Activated T-helper 1 cell treated with Interleukin-2 at 50 U/mL for 16 hours (primary cell): Measurements from ENCODE around the gene CSNK2B.

ENCODE experiments used
- DNase-seq: peaks from one replicate; pipeline ENCODE4 v3.0.0-alpha.2; 2020; ENCODE audit warnings: low read depth

The CSNK2B gene

DNA sequence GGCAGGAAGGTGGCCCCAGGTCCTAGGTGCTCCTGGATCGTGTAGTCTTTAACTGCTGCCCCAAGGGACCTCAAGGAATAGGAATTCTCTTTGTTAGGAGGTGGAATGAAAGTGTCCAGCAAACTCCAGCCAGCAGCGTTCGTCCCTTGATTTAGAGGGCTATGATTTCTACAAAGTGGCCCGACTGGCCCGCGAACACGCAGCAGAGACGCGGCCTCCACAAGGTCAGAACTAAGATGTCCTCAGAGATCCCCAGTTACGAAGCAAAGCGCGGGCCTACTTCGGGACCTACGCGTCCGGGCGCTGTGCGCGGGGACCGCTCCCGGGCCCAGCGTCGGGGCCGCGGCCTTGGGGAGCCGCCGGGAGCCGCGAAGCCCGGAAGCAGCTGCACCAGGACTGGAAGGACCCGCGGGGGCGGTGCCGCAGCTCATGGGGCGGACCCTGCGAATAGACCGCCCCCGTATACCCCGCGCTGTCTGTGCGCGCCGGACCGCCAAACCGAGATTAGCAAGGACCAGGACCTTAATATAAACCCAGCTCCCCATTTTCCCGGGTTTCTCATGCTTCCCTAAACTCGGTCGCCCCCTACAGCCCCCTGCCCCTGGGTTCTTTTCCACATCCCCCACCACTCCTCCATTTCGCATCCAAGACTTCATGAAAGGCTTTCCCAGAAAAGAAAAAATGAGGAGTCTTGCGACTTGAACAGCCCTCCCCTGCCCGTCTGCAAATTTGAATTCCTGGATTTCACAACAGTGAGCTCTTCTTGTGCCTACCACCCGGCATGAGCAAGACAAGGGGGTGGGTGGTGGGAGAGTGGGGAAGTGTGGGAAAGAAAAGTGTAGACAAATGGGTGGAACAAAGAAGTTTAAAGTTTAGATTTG, 5.3 kb upstream of the CSNK2B start, which contains the start of gene C6orf47:
Gene C6orf47, minus strand, starts transcription at position 398 of the 881 bp plus-strand sequence. CDS start 831 bp downstream, outside the sequence.
- peak; percentile 63 for DNase-seq

DNA sequence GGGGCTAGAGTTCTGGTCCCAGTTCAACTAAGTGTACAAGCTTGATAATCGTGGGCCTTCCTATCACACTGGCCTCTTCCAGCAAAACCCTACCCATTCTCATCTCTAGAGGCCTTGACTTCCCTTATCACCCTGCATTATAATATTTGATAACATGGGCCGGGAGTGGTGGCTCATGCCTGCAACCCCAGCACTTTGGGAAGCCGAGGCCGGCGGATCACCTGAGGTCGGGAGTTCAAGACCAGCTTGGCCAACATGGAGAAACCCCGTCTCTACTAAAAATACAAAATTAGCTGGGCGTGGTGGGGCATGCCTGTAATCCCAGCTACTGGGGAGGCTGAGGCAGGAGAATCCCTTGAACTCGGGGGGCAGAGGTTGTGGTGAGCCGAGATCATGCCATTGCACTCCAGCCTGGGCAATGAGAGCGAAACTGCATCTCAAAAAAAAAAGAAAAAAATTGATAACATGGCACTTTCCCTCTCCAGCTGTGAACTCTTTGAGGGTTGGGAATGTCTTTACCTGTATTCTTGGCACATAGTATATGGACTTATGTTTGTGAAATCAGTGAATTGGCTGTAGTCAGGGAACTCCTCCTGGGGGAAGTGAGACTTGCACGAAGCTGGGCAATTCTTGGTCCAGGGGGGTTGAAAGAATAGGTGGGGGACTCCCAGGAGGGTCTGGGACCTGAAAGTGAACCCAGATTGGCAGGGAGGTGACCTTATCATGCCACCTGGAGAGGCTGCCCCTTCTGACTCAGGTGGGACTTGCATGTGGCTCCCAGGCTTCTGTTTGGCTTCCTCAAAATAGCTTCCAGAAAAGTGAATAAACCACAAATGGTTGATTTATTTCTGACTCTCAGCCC, 4.4 kb upstream of the CSNK2B start:
- no peak for DNase-seq

DNA sequence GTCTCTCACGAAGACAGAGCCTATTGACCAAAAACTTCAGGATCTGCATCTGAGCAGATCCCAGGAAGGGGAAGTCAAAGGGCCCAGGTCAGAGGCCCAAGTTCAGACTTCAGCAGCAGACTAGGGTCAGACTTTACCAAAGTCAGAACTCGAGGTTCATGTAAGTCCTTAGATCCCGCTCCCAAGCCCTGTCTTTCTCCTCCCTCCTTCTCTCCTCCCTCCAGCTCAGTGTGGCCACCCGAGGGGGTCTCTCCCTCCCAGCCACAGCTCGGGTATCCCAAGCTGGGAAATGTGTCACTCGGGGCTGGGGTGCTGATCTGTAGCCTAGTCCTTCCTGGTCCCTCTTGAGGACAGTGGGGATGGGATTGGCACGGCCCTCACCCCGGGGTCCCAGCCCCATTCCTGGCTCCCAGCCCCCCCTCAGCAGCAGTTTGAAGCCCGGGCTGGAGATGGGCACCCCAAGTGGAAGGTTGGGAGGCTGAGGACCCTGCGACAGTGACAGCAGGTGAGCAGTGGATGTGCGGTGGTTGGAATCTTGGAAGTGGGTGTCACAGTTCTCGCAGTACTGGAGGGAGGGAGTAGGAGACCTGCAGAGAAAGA, 3.7 kb upstream of the CSNK2B start:
- DNase-seq: no peak

DNA sequence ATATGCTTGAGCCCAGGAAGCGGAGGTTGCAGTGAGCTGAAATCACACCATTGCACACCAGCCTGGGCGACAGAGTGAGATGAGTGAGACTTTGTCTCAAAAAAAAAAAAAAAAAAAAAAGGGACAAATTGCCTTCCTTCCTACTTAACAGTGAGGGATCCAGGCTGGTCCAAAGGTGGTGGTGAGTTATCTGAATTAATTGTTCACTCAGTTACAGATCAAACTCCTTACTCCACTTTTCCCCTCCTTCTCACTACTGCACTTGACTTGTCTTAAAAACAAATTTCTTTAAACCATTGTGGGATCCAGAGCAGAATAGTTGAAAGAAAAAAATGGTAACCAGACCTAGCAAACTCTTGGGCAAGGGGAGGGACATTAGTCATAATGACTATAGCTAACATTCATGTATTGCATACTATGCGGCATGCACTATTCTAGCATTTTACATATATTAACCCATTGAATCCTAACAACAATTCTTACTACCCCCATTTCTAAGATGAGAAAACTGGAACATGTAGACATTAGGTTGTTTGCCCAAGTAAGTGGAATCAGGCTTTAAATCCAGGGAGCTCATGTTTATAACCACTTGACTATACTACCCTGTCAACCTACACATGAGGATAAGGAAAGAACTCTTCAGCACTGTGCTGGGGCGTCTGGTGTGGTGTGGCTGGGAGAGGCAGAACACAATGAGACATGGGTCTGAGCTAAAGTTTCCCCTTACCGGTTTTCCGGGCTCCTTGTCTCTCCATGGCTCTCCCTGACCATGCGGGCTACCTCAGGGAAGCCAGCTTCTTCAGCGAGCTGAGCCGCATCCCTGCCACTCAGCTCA, 2.5 kb upstream of the CSNK2B start:
- no peak for DNase-seq

DNA sequence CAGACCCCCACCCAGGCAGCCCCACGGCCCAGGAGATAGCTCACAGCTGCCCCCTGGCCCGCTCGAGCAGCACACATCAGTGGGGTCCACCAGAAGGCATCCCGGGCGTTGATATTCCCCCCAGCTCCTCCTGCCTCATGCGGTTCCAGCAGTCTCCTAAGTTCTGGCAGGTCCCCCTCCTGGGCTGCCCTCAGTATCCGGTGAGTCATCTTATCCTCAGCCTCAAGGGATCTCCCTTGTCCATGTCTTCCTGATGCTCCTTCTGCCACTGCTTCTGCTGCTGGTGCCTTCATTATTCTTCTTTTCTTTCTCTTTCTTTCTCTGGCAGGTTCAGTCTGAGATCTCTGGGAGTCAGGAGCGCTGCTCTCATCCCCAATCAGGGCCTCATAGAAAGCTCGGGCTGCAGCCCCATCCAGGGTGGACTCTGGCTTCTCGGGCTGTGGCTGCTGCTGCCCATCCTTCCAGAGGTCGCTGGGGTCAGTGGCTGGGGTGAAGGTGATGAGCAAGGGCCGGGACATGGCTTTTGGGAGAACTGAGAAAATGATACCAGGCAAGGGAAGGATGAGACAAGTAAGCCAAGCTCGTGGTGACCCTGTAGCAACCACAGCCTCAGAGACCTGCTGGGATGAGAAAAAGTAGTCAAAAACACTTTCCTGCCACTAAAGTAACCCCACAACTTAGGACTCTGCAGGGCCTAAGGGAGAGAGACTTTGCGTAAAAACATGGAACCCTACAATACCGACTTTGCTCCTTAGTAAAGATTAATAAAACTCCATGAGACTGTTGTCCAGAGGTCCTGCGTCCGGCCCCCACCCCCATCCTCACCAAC, 1.7 kb upstream of the CSNK2B start:
- no peak for DNase-seq

DNA sequence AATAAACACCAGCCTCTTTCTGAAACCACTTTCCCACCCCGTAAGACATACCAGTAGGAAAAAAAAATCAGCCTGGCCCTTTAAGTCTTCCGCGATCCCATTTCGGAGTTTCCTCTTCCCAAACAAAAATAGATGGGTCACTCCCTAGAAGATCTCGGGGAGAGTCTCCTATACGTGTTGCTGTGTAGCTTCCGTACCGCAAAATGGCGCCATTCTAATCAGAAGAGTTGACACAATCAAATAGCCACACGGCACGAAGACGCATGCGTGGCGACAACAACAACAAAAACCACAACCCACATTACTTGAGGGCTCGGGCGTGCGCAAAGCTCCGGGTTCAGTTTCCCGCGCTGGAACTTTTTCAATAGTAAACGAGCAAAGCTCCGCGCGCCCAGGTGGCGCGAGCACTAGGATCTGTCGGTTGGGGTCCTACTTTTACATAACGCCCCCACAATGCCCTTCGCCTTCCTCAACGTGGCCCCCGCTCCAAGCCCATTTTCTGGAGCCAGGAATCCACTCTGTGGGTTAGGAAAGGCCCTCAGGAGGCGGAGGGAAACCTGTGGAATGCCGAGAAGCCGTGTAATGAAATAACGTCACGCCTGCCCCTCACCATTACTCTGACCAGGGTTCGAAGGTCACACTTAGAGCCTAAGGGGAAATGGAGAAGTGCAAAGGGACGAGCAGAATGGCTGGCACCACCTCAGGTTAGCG, 935 bp upstream of the CSNK2B start, which contains the start of gene GPANK1:
Gene GPANK1, minus strand, starts transcription at position 208 of the 711 bp plus-strand sequence. CDS start 519 bp downstream, outside the sequence.
- DNase-seq: peak; percentile 83

DNA sequence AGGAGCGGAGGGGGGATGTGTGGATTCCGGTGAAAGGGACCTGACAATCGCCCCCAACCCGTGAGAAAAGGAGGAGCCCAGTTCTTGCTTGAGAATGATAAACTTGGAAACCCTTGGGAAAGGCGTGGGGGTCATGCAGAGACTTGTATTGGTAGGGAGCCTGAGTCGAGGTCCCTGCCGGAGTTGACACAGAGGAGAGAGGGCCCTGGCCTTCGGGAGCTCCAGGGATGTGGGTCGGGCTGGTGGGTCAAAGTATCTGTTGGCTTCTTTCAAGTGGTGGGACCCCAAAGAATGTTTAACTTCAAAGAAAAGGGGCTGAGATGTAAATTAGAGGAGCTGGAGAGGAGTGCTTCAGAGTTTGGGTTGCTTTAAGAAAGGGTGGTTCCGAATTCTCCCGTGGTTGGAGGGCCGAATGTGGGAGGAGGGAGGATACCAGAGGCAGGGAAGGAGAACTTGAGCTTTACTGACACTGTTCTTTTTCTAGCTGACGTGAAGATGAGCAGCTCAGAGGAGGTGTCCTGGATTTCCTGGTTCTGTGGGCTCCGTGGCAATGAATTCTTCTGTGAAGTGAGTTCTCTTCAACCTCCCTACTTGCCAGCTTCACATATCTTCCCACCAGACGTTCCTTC, 571 bp downstream of the CSNK2B start:
- no peak for DNase-seq

DNA sequence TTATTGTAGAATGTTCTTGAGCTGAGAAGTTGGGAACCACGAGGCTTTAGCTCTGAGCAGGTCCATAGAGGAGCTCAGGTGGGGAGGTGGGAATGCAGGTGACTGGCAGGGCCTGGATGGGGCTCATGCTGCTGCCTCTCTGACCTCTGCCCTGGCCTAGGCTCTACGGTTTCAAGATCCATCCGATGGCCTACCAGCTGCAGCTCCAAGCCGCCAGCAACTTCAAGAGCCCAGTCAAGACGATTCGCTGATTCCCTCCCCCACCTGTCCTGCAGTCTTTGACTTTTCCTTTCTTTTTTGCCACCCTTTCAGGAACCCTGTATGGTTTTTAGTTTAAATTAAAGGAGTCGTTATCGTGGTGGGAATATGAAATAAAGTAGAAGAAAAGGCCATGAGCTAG, 3.8 kb downstream of the CSNK2B start, which contains the start of gene LY6G5B:
Gene LY6G5B, plus strand, starts transcription at position 301 of the 400 bp plus-strand sequence. CDS start 975 bp downstream, outside the sequence.
- DNase-seq: no peak

DNA sequence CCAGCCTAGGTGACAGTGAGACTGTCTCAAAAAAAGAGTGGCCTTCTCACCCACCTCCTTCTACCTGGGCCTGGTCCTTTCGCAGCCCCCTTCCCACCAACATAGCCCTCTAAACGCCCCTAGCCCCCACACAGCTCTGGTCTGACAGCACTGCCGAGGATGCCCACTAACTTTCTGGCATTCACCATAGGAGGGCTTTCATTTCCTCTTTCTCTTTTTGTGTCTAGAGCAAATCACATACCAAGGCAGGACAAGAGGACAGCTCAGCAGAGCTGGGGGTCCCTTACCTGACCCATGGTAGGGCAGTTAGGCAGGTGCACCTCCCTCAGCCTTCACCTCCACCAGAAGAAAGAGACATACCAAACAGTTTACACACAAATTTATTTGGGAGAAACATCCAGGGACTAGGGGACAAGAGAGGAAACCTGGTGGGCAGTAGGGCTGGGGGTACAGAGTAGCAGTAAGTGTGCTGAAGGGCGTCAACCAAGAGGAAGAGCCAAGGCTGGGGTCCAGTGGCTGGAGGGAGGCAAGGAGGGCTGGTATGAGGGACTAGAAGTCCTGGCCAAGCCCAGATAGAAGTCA, 10.5 kb downstream of the CSNK2B start:
- DNase-seq: no peak

DNA sequence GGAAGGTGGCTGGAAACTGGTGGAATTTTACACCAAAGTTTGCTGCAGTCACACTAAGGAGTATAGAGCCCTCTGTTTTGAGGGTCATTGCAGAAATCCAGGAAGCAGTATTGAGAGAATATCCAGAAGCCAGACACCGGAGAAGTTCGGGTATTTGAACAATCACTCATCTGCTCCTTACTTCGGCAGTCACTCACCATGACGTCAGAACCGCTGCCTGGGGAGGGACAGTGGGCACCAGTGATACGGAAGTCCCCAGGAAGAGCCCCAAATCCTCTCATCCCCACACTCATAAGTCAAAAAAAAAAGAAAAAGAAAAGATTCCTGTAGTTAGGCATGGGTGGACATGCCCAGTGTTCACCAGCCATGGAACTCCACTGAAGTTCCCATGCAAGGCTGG, 11.0 kb downstream of the CSNK2B start:
- DNase-seq: no peak

DNA sequence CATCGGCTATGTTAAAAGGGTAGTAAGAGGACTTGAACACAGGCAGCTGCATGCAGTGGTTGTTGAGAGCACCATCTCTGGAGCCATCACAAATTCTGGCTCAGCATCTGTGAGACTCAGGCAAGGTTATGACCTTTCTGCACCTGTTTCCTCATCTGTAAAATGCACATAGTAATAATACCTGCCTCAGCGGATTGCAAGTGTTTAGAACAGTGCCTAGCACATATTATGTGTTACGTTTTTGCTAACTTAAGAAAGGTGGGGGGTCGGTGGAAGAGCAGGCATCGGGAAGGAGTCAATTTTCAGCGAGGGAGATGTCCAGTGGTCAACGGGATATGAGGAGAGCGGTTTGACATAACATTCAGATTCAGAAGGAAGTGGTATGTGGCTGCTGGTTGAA, 12.1 kb downstream of the CSNK2B start:
- no peak for DNase-seq

DNA sequence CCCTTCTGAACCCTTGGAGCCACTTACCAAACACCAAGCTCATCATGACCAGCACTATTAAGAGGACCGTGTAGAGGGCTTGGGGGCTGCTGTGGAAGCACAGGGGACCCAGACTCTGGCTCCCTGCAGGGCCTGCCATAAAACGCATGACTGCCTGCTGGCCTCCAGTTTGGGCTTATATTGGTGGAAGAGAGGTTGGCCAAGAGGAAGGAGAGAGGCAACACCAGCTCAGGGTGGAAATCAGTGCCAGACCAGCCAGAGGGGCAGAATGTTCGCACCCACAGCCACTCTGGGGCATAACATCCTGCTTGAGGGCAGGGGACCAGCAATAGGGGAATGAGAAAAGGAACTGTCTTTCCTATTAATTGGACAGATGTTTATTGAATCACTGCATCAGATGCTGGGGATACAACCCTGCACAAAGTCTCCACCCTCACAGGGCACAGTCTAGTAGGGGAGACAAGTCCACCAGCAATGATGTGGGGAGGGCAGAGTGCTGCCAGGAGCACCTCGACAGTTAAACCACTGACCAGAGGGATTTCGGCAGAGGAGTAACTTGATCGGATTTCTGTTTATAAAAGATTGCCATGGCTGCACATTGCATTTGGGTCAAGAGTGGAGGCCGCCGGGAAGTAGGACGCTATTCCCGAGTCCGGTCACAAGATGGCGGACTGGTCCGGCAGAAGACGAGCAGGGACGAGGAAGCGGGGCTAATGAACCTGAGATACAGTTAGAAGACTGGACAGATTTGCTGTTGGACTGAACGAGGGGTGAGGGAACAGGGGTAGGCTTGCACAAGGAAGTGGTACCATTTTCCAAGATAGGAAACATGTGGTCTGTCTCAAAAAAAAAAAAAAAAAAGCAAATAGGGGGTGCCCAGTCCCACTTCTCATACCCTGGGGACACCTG, 14.6 kb downstream of the CSNK2B start, which contains the start of gene LY6G5C:
Gene LY6G5C, minus strand, starts transcription at position 842 of the 909 bp plus-strand sequence. Its CDS starts 694 bp downstream, at position 148.
- DNase-seq: peak; percentile 38

DNA sequence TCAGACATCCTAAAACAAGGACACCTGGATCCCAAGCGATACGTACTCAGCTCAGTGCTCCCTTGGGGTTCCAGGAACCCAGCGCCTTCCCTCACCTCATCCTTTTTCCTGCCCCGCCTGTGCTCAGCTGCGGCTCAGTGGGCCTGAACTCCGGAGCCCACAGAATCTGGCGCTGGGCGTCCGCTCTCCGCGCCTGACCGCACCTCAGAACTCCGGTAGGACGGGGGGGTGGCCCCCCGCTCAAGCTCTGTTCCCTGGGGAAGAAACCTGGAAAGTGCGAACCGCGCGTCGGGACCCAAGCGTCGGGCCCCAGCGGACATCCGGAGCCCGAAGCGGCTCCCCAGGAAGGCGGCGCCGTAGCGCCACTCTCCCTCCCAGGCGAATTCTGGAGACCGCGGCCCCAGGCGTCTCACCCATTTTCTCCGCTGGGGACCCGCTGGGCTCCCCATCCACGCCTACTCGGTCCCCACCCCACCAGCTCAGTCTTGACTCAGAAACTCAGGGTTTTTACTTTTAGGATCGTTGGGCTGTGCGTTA, 15.3 kb downstream of the CSNK2B start:
- DNase-seq: peak; percentile 31

DNA sequence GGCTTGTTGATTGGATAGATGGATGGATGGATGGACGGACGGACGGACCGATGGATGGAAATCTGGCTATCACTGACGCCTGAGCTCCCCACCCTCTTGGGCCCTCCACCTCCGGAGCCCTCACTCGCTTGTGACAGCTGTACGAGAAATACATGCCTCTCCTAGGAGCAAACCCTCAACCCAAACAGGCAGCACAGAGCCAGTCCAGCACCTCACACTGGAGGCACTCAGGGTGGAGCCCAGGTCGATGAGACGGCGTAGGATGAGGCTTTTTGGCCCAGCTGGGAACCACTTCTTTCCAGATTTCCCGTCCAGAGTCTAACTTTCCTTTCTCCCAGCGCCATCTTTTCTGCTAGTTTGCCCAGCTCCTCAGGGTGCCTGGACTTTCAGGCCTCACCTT, 17.7 kb downstream of the CSNK2B start:
- DNase-seq: no peak

DNA sequence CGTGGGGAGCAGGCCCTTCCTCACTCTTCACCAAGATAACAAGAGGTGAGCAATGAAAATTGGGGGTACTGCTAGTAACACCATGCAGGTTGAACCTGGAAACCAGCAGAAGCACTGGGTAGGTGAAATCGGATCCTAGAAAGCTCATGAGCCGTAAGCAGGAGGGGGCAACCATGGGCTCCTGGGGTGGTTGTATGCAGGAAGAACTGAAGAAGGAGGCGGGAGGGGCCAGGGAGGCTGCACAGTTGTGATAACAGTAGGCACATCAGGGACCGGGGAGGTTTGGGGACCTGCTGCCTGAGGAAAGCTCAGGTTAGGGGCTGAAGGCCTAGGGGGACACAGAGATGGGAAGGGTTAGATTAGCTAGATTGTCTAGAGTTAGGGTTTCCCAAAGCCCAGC, 20.6 kb downstream of the CSNK2B start:
- DNase-seq: no peak

DNA sequence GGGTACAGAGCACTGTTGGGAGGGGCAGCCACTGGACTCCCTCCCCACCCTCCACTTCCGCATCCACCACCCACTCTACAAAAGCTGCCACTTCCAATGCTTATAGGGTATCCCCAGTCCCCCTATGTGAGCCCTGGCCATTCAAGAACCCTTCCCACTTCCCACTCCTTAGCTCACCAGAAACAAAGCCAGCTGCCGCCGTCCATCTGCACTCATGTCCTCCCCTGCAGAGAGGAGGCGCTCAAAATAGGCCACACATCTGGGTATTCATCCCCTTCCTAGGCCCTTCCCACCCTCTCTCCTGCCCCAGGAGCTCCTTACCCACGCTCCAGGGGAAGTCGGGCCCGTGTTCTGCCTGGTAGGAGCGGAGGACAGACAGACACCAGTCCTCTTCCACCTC, 21.4 kb downstream of the CSNK2B start:
- DNase-seq: no peak
